NT2/D1 (cell line): ENCODE data around the gene F11.

Experiments
- SUZ12 ChIP-seq: IDR thresholded peaks from 2 replicates; pipeline ENCODE4 v1.6.1; 2011; ENCODE audit not compliant: insufficient read length, insufficient read depth; ENCODE audit errors: extremely low read depth
- YY1 ChIP-seq: IDR thresholded peaks from 2 replicates; pipeline ENCODE4 v1.6.1; 2011; ENCODE audit not compliant: insufficient read length, insufficient read depth

DNA sequence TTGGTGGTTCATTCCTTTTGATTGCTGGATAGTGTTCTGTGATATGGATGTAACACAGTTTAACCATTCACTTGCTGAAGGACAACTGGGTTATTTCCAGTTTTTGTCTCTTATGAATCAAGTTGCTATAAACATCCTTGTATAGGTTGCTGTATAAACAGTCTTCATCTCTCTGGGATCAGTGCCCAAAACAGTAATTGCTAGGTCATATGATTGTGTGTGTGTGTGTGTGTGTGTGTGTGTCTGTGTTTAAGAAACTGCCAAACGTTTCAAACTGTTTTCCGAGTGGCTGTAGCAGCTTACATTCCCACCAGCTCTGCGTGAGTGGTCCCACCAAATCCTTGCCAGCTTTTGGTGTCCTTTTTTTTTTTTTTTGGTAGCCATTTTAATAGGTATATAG is 60.4 kb downstream of the F11 start:
- TF ChIP-seq YY1 (no peak), SUZ12 (no peak)
